GM18498 (cell line): ENCODE measurements around the gene MED9.

Experiments used
- ATAC-seq: cut with Tn5 transposase; IDR thresholded peaks from one replicate; pipeline ENCODE4 v1.9.1; 2021; ENCODE audit warnings: mild to moderate bottlenecking, moderate library complexity; ENCODE audit not compliant: unreplicated experiment

The MED9 gene

DNA sequence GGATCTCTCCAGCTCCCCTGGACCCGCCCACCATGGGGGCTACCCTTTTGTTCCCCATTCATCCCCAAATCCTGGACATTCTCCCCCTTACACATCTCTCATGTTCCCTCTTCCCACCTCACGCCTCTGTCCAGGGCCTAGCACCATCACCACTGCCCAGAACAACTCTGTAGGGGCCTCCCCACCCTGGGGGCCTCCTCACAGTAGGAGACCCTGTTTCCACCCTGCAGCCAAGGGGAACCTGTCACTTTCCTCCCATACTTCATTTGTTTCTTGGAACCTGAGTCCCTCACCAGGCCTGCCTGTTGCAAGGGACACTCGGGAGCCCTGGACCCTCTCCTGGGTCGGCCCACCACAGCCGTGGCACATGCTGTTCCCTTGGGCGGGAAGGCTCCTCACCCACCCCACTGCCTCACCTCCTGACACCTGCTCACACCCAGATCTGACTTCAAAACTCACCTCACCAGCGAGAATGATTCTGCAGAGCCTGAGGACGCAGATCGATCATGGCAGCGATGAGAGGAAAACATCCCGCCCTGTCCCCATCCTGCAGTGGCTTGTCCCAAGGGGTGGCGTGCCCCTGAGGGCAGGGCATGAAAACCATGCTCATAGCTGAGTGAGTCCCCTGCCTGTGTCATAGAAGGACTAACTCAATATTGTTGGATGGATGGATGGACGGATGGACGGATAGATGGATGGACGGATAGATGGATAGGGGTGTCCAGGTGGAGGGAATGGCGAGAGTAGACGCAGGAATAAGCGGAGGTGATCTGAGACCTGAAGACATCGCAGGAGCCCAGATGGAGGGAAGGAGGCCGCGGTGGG lies 26.2 kb downstream of the MED9 start:
- ATAC-seq = no peak

DNA sequence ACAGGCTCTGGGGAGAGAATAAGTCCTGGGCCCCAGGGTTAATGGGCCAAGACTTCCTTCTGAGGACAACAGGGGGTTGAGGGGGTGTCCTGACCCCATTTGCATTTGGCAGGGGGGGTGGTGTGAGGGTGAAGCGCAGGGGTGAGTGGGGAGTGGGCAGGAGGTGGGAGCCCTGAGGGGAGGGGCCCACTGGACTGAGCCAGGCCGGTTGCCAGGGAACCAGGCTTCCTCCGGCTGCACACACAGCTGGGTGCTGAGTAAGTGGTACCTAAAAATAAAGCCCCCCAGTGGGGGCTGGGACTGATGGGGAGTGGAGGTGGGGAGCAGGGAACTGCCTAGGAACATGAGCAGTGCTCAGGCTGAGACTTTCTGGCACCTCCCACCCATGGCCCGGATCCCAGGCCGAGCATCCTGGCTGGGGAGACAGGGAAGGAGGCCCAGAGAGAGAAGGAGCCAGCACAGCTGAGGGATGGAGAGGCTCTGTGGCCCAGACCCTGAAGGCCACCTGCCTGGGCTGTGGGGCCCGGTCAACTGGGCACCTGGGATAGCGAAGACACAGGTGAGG lies 26.8 kb downstream of the MED9 start:
- no peak for ATAC-seq

DNA sequence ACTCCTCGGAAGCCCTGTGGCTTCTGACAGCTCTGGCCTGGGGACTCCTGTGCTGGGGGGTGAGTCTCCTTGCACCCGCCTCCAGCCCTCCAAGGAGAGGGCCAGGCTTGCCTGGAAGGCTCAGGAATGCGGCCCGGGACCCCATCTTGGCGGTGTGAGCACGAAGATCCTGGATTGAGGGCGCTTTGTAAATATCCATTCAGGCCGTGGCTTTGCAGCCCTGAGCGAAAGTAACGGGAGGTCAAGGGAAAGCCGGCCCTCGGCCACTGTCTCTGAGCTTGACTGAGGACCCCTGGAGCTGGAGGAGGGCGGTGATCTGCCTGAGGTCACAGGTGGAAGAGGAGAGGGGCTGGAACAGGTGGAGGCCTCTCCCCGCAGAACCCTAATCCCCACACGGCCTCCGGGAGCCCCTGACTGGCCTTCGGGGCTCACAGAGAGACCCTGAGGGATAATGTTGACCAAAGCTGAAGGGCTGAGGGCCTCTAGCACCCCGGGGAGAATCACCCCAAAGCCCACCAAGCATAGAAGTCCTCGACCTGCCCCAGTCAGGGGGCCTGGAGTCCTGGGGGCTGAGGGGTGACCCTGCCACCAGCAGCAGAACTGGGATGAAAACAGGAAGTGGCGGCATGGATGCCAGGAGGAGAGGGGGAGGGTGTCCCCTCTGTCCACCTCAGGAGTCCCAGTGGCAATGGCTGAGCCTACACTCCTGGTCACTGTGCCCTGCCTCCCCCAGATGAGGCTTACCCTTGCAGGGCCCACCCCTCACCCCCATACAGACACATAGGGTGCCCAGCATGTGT lies 27.7 kb downstream of the MED9 start:
- ATAC-seq = no peak

DNA sequence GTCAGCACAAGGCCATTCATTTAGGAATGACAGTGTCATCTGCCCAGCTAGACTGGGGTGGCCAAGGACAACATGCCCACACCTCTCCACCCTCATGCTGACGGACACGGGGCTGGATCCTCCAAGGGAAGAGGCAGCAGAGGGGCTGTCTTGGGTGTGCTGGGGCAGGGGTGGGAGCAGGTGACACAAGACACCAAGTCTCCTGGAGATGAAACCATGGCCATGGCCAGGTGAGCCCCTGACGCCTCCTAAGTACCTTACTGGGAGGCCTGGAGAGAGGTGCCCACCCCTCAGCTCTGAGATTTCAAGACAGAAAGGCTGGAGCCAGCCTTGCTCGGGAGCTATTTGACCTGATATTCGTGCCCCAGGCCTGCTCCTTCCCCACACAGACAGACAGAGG lies 28.4 kb downstream of the MED9 start:
- ATAC-seq = no peak

DNA sequence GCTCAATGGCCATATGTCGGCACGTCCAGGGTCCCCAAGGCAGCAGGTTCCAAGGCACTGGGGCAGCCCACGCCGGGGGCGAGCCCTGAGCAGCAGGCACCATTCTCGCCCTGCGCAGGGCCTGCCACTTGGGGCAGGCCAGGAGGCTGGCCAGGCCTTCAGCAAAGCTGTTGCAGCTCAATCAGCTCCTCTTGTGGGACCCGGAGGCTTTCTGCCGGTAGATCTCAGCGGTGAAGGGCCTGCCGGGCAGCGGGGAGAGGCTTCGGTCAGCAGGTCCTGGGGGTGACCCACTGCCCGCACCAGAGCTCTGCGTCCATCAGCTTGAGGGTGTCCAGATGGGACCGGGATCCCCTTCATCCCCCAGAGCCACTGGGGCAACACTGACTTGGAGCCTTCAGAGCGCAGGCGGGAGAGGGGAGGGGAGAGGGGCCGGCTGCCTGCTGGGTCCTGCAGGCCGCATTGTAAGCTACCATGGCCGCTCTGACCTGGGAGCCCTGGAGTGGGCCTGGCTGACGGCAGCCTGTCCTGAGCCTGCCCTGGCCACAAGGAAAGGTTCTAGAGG lies 28.9 kb downstream of the MED9 start:
- ATAC-seq = no peak

DNA sequence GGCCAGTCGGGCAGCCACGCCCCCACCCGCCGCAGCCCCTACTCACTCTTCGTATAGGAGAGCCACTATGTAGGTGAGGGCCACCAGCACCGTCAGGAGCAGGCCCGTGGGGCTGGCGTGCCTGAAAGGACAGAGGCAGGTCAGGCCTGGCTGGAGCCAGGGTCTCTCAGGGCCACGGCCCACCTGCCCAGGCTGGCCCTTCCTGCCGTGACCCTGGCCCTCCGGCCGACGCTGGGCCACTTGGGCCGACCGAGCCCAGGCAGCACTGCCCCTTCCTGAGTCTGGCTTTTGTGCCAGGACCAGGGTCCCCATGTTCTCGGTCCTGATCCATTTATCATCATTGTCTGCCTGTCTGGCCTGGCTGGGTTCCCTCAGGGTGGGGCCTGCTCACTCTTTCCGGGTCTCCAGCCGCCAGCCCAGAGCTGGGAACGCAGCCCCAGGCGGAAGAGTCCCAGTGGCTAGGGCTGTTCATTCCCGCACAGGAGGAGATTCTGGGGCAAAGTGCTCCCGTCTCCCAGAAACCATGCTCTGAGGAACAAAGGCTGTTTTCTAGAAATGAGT lies 29.5 kb downstream of the MED9 start:
- ATAC-seq = no peak

DNA sequence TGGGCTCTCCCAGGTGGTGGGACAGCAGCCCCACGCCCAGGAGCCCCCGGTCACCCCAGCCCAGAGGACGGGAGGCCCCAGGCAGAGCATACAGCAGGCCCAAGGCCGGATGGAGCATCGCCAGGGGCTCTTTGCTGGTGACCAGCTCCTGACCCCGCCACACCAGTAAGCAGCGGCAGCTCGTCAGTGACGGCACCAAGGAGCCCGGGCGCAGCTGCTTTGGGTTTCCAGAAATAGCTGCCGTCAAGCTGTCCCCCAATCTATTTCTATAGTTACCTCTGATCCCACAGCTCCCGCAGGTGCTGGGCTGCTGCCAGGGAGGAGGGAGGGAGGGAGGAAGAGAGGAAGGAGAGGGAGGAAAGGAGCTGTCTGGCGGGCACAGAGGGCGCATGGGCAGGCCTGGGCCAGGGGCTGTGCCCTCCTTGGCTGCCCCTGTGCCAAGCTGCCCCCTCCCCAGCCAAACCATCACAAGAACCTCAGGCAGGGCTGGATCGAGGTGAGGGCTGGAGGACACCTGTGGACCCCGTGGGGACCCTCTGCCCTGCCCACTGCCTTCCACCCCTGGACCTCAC lies 30.2 kb downstream of the MED9 start:
- ATAC-seq = no peak

DNA sequence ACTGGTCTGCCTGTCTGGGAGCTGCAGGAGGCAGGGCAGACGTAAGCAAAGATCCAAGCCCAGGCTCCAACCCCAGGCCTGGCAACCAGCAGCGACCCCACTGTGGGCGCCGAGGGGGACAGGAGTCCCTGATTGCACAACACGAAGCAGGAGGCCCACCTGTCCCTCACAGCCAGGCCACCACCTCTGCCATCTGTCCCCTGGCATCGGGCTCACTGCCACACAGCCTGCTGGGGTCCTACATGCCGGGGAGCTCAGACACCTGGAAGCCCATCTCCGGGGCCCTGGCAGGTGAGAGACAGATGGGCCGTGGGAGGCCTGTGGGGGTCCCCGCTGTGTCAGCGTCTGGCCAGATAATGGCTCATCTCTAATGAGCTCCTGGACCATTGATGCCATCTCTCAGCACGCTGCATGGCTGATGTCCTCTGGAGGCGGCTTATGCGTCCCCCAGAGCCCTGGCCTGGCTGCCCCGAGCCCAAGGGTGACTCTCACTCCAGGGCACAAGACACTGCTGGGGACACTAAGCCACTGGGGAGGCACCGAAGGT lies 30.7 kb downstream of the MED9 start:
- no peak for ATAC-seq

DNA sequence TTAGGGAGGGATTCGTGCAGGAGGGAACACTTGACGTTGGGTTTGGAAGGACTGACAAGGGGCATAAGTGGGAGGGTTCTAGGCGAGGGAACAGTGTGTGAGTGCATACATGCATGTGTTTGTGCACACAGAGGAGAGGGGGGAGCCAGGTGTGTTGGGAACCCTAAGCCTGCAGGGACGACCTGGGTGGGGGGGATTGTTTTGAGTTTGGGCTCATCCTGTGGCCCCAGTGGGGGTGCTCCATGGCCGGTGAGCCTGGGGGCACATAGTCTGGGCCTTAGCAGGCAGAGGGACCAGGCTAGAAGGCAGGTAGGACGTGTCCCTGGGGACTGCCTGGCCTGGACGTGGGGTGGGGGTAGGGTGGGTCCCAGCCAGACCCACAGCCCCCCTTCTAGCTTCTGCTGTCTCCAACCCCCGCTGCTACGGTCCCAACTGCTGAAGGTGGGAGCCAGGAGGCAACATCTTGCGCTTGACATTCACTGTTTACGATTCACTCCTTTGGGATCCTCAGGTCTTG lies 31.3 kb downstream of the MED9 start:
- no peak for ATAC-seq

DNA sequence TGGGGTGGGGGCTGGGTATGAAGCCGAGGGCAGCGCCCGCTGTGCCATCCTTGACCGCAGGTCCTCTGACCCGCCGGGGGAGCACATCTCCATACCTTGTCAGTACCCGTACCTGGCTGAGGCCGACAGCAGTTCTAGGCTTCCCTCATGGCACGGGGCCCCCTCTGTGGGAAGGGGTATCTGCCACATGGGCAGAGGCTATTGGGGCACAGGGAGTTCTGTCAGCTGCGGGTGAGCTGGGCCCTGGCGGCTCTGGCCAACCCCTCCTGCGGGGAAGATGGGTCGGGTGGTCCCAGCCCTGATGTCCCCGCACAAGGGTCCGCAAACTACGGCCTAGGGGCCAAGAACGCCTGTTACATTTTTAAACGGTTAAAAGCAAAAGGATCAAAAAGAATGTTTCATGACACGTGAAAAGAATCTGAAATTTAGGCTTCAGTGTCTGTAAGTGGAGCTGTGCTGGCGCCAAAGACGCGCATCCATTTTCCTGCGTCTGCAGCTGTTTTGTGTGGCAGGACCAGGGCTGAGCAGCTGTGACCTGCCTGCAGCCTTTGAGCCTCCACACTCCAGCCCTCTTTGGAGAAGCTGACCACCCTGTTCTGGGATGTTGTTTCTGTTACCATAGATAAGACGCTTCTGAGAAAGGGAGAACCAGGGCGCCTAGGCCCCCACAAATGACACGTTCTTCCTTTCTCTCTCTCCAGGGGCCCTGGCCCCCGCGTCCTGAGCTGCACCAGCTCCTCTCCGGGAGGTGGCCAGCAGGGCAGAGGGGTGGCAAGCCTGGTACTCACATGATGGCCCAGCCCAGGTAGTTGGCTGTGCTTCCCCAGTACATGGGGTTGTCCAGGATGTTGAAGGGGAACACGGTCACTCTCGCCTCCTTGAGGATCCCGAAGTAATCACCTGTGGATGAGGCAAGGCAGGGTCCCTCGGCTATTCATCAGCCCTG lies 32.1 kb downstream of the MED9 start:
- ATAC-seq = no peak

DNA sequence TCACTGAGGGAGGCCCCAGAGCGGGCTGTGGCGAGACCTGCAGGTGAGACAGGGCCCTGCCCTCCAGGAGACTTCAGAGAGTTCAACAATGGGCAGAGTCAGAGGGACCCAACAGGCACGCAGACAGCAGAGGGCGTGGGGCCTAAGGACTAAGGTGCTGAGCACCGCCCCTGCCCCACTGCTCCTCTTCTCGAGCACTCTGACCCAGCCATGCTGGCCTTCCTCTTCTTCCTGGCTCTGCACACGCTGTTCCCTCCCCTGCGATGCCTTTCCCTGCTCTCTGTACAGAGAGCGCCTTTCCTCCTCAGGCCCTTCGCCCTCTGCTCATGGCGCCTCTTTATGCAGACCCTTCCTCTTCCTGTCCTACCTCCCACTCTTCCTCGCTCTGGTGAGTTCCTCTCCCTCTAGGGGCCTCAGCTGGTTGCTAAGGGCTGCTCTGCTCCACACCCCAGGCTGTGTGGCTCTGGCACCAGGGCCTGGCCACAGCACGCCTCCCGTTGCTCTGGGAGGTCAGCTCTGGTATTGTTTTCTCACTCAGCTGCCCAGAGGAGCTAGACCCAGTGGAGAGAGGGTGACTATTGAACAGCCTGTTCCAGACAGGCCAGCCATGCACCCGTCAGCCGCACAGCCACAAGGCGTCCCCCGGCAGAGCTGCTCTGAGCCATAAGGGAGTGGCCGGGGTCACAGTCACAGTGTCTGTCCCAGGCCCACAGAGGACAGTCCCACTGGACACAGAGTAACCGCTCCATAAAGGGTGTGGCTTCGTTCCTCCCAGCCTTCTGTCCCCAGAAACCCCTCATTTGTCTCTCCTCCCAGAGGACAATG lies 33.0 kb downstream of the MED9 start:
- ATAC-seq = no peak

DNA sequence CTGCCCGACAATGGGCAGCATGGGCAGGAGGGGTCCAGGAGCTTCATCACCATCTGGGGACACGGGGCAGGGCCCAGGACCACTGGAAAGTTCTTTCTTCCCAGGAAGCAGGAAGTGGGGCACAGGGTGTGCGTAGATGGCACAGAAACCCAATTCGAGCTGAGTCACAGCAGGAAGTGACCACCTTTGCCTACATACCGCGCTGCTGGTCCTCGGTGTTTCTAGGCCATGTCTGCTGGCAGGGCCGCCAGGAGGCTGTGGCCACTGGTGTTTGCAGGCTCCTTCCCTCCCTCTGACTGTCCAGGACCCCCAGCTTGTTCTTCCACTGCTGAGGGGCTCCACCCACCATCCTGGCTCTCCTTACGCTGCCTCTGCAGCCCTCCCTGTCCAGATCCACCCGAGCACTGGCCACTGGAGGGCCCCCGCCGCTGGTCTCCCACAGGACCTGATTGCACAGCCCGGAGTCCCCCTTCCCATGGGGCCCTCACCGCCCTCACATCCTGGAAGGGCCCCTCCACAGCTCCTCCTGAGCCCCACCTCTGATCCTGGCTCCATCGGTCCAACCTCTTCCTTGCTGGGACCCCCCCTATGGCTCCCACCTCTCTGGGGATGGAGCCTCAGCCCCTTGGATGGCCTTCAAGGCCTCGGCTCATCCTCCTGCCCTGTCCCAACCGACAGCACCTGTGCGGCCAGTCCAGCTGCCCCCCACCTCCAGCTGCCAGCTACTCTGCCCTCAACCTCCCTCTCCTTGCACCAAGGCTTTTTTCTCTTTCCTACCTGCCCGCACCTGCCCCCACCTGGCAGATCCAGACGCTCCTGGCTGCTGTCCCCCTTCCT lies 33.9 kb downstream of the MED9 start:
- no peak for ATAC-seq

DNA sequence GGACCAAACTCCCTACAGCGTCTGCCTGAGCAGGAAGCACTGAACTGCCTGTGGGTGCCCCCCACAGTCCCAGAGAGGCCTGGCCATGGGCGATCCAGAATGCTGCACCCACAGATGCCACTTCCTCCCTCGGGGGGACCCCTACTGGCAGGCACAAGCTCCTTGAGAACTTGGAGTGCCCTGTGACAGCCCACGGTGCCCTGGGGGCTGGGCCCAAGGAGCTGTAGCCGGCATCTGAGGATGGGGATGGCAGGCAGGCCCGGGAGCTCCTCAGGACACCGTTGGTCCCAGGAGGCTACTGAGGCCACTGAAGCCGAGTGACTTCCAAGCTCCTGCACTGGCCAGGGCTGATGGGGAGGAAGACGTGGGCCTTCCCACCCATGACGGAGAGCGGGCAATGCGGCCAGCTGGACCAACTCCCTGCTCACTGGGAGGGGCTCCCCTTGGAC lies 34.5 kb downstream of the MED9 start:
- ATAC-seq = no peak

DNA sequence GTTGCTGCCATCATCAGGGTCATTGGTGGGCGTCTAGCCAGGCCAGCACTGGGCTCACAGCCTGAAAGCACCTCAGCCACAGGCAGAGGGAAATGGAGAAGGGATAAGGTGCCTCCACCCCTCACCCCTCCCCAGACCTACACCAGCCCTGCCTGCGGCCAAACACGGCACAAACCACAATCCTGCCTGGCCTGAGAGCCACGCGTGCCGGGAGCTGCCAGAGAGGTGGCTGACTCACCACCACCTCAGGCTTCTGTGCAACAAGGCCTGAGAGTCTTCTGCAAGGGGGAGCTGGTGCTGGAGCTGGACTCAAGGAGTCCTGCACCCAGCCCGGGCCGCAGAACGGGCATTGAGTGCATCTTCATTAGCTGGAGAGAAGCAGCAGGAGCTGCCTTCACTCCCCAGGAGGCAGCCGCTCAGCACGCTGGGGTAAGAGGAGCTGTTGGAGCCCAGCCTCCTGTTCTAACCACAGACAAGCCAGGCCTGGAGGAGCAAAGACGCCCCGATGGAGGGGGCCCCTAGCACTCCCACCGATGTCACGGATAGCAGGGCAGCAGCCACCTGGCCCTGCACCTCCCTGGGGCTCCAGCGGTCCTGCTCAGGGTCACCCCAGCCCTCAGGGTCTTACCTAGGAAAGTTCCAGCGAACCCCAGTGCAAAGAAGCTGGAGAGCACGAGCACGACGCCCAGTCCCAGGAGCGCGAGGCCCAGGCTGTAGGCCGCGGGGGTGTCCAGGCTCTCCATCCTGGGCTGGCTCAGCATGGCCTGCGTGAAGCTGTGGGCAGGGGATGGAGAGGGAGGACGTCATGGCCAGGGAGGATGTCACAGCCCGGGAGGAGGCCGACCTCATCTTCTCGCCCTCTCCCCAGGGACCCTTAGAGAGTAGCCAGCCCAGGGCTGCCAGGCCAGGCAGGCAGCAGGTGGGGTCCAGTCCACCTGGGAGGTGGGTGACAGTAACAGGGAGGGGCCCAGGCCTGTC lies 35.4 kb downstream of the MED9 start:
- ATAC-seq = no peak

DNA sequence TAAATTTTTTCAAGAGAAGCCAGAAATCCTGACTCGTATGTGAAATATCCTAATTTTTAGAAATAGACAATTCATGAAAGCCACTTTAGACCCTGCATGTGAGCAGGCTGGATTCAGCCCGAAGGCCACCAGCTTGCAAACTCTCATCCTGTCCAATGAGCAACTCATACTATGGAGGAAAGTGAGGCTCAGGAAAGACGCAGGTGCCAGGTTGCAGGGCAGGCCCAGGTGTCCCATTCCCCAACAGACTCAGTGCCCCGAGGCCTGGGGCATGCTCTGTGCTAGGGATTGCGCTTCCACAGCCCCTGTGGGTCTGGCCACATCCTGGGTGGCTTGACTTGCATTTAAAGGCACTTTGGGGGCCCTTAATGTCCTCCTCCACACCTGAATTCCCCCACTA lies 36.1 kb downstream of the MED9 start:
- ATAC-seq = no peak

DNA sequence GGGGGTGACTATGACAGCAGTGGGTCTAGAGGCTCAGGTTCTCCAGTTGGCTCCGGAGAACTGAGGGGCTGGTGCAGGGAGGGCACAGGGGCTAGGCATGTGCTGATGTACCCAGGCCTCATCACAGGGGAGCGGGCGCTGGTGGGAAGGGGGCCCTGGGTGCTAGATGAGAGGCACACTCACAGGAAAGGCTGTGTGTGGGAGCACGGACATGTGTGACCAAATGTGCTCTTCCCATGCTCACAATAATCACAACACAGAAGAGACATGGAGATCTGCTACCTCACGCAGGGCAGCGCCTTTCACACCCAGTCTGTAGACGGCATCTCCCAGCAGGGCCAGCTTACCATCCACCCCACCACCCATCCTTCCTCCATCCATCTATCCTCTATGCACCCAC lies 36.8 kb downstream of the MED9 start:
- ATAC-seq = no peak
